Measurements from ENCODE around the gene WASF2.
"Not testable (repeated sequence)": the region's sequence is repeated elsewhere in the genome, so short reads cannot be mapped to it uniquely, and the experiment has no call there.

Gene WASF2, protein sequence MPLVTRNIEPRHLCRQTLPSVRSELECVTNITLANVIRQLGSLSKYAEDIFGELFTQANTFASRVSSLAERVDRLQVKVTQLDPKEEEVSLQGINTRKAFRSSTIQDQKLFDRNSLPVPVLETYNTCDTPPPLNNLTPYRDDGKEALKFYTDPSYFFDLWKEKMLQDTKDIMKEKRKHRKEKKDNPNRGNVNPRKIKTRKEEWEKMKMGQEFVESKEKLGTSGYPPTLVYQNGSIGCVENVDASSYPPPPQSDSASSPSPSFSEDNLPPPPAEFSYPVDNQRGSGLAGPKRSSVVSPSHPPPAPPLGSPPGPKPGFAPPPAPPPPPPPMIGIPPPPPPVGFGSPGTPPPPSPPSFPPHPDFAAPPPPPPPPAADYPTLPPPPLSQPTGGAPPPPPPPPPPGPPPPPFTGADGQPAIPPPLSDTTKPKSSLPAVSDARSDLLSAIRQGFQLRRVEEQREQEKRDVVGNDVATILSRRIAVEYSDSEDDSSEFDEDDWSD

GRCh38 chr1:27489973-27490741 is at the start of gene WASF2:
Gene WASF2, minus strand, starts transcription at chr1:27490167. Its CDS starts 61,277 bp downstream, at chr1:27428890.
- peak; percentile 98 for DNase-seq

GRCh38 chr1:27538793-27539192 is 48.8 kb upstream of the WASF2 start:
- DNase-seq, result no peak

GRCh38 chr1:27538305-27538676 is 48.3 kb upstream of the WASF2 start:
- not testable (repeated sequence) for DNase-seq

- DNase-seq, result peak; percentile 73
Measured at GRCh38 chr1:27536767-27537166, 46.8 kb upstream of the WASF2 start.

DNA sequence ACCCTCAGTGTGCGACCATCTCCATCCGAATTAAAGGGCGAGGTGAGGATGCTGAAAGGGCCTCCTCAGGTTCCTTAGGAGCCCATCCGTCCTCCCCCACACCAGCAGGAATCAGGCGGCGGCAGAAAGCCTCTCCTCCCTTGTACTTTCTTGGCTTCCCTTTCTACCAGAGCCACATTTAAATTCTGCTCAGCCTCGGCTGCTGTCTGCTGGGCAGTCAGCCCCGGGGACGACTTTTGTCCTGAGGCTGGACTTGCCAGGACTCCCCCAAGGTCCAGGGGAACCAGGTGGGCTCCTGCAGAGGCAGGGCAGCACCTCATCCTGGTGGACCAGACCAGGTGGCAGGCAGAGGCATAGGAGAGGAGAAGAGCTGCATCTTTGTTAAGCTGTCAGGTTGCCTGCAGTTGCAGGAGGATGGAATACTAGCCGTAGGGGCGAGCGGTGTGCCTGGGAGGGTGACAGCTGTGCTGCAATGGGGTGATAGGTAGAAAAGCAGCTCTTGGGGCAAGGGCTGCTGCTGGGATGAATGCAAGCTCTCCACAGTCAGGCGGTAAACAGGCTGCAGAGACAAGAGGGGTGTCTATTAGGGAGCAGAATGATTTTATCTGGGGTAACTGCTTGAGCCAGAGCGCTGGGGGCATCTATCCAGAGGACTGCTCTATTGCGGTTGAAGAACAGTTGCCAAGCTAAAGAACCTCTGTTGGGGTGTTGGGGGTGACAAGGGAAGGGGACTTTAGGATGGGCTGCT is 46.2 kb upstream of the WASF2 start:
- DNase-seq, result peak; percentile 52

GRCh38 chr1:27535386-27535785 is 45.4 kb upstream of the WASF2 start:
- DNase-seq, result no peak

GRCh38 chr1:27531959-27532685 is 42.2 kb upstream of the WASF2 start:
- DNase-seq, result no peak

GRCh38 chr1:27530192-27530591 is 40.2 kb upstream of the WASF2 start:
- DNase-seq, result no peak

DNA sequence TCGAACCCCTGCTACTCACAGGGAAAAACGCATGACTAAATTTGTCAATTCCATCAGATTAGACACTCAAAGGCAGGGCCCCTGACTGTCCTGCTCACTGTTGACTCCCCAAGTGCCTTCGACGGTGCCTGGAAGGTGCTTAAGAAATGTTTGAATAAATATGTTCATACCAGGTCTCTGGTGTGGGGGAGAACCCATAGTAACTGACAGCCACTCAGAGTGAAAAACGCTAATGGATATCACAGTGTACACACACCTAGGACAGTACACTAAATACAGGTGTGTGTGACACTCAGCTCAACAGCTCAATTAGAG is 39.7 kb upstream of the WASF2 start:
- no peak for DNase-seq

DNA sequence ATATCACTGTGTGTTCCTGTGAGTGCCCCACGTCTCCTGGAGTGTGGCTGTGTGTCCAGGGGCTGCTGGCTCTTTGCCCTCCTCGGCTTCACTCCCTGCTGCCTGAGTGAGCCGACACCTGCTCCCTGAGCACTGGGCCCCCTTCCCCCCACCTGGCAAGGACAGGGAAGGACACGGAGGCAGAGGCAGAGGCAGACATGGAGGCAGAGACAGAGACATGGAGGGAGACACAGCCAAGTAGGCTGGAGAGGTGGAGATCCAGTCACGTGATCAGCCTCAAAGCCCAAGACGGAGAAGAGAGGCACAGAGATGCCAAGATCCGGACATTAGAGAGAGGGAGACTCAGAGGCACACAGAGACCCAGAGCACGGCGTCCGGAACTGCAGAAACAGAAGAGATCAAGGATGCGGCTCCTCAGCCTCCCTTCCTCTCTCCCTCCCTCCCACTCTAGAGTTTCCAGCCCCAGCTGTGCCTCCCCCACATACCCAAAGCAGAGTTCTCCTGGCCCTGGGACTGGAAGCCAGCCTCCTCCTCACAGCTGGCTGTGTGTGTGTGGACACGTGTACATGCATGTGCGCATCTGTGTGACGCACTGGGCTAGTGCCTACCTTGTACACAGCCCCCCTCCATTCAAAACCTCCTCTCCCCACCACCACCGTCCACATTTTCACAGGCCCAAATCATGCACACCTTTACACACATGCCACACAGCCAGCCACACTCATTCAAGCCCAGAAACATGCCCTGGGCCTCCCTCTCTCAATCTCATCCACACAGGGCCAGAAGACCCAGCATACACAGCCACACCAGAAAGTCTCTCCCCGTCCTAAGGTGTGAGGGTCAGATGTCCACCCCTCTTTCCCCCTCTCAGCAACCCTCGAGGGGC is 39.1 kb upstream of the WASF2 start:
- DNase-seq, result peak; percentile 54

DNA sequence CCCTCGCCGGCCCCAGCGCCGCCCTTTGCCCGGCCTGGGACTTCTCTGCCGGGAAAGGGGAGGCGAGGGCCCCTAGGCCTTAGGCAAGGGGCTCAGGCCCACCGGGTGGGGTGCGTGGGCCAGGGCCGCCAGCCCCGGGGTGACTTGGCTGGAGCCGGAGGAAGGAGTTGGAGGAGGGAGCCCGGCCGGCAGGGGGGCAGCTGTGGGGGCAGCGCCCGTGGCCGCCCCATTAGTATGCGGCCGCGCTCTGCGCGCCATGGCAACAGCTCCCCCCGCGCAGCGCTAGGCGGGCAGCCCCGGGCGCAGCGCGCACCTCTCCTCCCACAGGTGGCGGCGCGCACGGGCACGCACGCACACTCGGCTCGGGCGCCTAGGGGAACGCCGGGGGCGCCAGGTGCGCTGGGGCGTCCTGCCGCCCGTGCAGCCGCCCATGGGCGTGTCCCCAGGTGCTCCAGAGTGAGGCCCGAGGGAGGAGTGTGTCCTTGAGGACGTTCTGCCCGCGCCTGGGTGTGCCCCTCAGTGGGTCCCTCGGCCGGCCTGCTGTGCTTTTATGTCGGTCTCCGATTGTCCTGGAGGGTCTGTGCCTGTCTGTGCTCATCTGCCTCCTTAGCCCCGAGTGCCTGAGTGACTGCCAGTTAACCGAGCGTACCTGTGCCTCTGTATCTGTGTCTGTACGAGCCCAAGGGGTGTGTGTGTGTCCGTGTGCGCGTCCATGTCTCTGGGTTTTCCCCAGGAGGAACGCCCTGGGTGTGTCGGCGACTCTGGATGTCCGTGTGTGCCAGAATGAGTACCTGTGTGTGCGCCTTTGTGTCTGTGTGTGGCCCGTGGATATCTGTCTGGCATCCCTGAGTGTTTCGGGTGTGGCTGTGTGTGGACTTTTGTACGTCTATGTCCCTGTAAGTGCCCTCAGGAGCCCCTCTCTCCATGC is 38.2 kb upstream of the WASF2 start:
- peak; percentile 47 for DNase-seq

DNA sequence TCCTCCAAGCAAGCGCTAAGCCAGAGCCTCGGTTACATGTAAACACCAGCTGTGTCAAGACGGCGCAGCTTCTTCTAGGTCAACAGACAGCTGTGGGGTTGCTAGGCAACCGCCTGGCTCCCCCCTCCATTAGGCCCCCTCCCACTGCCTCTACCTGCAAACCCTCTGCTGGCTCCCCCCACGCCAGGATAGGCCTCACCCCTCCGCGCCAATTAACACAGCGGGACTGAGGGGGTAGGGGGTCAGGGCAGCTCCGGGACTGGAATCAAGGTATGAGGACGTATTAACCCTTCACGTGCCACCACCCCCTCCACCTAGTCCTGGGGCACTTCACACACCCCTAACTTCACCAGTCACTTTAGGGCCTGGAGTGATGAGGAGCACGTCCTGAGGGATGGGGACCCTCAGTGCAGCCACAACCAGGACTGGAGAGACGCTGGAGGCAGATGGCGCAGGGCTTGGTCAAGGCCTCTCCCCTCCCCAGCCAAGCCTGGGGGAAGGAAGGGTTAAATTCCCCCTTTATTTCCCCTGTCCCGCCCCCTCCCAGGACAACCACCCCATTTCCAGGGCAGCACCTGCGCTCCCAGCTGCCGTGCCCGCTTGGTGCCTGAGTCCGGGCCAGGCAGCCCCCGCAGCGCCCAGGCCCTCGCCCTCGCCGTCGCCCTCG is 37.4 kb upstream of the WASF2 start:
- peak; percentile 14 for DNase-seq

DNA sequence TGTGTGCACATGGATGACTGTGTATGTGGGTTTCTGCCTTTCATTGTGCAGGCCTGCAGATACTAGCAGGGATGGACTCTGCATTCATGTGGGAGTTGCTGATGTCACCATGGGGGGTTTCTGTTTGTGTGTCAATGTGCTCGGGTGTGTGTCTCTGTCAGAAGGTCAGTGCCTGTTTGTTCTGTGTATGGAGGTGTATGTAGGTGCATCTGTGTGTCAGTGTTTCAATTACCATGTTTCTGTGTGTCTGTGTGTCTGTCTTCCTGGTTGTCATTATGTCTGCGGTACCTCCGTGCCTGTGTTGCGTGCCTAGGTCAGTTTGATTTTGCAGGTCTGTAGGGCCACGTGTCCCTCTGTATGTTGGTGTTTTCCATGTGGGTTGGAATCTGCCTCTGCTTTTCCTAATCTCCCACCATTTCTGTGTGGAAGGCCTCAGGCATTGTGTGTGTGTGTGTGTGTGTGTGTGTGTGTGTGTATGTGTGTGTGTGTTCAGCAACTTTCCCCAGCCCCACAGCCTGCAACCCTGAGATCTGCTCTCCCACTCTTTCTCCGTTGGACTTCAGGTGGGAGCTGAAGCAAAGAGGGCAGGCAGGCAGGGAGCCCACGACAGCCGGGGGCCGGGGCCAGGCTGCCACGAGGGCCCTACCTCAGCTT is 36.7 kb upstream of the WASF2 start:
- DNase-seq, result no peak

DNA sequence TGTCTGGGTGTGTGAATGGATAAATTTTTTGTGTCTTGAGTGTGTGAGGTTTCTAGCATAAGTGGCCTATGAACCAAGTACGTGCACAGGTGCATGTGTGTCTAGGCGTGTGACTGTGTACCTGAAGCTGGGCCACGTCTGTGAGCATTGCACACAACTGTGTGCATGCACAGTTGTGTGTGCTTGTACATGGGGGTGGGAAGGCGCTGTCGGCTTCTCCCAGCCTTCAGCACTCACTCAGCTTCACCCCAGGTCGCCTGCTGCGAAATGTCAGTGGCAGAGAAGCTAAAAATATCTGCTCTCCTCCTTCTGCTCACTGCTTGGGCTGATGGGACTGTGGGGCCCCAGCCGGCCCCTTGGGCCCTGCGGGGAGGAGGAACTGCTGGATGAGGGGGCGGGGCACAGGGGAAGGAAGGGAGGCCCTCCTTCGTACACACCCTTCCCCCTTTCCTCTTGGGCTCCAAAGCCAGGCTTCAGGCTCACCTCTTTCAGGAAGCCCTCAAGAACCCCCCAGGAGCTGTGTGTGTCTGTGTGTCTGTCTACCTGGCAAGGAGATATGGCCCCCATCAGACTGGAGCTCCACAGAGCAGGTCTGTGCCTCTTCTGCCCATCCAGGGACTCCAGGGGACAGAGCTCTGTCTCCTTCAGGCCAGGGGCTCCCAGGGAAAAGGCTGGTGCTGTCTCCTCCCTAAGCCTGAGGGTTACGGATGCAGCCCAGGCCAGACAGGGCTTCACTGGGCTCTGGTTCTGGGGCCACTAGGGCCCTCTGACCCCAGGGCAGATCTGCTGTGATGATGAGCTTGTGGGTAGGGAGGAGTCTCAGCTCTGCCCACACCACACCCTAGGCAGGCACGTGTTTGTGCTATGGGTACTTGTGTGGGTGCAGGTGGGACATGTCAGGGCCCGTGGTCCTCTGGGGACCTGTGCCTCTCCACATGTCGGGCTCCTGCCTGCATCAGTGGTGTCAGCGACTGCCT is 35.6 kb upstream of the WASF2 start:
- DNase-seq, result peak; percentile 30

DNA sequence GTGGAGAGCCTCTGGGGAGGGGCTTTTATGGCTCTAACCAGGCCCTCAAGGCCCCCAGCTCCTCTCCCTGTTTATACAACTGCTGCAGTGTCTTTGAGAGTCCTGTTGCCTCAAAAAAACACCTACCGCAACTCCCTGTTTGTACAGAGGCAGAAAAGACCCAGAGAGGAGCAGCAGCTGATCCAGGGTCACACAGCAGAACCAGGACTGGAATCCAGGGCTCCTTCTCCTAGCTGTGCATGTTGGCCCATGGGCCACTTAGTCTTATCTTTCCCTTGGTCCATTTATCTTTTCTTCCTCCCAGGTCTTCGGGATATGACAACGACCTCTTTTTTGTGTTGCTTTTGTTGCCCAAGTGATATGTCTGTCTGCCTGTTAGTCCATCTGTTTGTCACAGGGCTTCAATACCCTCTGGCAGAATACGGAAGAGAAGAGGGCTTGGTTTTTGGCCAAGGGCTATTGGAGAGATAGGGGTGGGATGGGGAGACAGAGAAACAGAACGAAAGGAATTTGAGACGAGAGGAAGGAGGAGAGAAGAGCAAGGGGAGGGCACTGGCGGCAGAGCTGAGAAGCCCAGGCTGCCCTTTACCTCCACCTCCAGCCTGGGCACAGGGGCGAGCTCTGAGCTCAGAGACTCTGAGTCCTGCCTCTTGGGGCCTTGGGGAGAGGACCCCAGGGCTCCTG is 33.5 kb upstream of the WASF2 start:
- no peak for DNase-seq

DNA sequence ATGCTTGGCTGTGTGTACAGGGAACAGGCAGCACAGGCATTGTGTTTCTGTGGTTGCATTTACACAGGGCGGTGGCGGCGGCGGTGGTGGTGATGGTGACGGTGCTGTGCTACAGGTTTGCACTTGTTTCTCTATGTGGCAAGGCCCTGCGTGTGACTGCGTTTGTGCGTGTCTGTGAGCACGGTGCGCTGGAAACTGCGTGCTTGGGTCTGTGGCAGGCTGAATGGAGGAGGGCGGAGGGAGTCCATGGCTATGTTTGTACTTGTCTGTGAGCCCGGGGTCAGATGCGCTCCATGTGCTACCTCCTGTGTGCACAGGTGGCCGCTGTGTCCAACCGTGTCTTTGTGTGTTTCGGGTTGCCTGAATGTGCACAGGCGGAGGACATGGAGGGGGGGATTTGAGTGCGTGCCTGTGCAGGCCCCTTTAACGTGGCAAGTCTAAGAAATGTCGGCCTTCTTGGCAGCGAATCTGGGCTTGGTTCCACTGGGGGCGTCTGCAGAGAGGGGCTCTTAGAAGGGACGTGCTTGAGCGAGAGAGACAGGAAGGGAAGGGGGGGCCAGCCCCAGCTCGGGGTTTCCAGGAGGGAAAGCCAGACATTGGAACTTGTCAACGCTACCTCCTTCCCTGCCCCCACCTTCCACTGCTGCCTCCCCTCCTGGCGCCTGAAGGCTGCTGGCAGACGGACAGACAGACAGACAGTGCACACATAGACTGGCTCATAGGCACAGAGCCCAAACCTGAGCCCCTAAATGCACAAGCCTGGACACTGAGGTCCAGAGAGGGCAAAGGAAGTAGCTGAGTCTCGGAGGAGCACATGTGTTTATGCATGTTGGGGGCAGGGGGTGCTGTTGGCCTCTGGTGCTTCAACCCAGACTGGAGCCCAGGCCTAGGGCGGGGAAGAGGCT is 32.7 kb upstream of the WASF2 start:
- peak; percentile 46 for DNase-seq
